Peyer's patch (tissue), 4 donors: ENCODE results near the gene COL6A3. TPM values are rescaled to one million over a fixed set of nuclear protein-coding genes. Genes with fewer than 3 reads are reported as not detected.

Experiments
- DNase-seq, 3 donors: peaks; one replicate each; pipeline ENCODE4 v3.0.0-alpha.2; 2017 to 2019
- H3K27ac ChIP-seq, 4 donors: fragments of 200-600 bp; sonication (generic); one replicate each; pipeline ENCODE4 v1.5.1; 2016 to 2019
- H3K27me3 ChIP-seq, 2 donors: fragments of 200-600 bp; sonication (generic); one replicate each; pipeline ENCODE4 v1.5.1; 2019
- H3K36me3 ChIP-seq, 3 donors: fragments of 200-600 bp; sonication (generic); one replicate each; pipeline ENCODE4 v1.5.1; 2016 to 2019
- H3K4me1 ChIP-seq, 4 donors: fragments of 200-600 bp; sonication (generic); one replicate each; pipeline ENCODE4 v1.5.1; 2016 to 2019
- H3K4me3 ChIP-seq, 4 donors: fragments of 200-600 bp; sonication (generic); 1 replicate in 3 of 4; 2 replicates in 1 of 4; pipeline ENCODE4 v1.5.1; 2016 to 2019; ENCODE audit warnings: mild to moderate bottlenecking in 1 of 4
- H3K9me3 ChIP-seq, 4 donors: fragments of 200-600 bp; sonication (generic); one replicate each; pipeline ENCODE4 v1.5.1; 2016 to 2019; ENCODE audit warnings: mild to moderate bottlenecking in 1 of 4
- POLR2A ChIP-seq, 2 donors: fragments of 450-650 bp; IDR thresholded peaks; one replicate each; pipeline ENCODE4 v1.5.1; 2017; ENCODE audit warnings: antibody characterized with exemption in 2 of 2, mild to moderate bottlenecking in 2 of 2, moderate library complexity in 2 of 2
- total RNA-seq, 4 donors: library from RNA; depleted of rRNA; stranded (reverse); fragments of >200 nt; gene quantifications; one replicate each; pipeline ENCODE4 v1.1.0, GENCODE V29; 2016
- TF ChIP-seq, protein P1 (sequence below), 6 experiments: fragments of 450-650 bp in 4 of 6; fragments of 200-600 bp in 2 of 6; sonication (generic) in 1 of 6; IDR thresholded peaks; one replicate each; pipeline ENCODE4 v1.5.1; 2017 to 2019; ENCODE audit warnings: antibody characterized with exemption in 6 of 6, mild to moderate bottlenecking in 3 of 6, moderate library complexity in 1 of 6

The COL6A3 gene
- total RNA-seq, 4 donors from 2014 or later: 51.7 to 172 (median 71.0) TPM

DNA sequence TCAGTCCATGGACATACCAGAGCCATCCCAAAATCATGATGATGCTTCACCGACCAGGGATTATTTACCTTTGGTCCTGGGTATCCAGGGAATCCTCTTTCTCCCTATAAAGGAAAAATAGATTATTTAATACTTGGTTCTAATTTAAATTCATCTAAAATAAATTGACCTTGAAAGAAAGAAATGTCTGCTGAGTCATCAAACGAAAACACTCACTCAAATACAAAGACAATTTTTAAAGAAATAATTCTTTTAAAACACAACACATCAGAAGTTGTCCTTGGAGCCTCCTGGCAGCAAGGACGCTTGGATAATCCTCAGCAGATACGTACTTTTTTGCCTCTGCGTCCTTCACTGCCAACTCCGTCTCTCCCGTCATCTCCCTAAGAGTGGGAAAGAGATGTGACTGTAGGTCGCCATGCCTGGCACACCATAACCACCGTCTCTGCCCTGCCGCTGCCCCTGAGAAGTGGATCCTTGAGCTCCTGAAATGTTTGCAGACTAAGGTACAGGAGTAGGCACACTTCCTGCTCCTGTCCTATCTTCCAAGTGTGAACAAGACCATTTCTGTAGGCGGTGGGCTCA, 65.6 kb downstream of the COL6A3 start:
- H3K36me3 ChIP-seq: peaks cover 0 to 19% (median 0%) of the 10 kb centered on the region in 3 donors
- no peaks in the 10 kb centered on the region for H3K27me3 ChIP-seq
- no peaks in the 10 kb centered on the region for H3K4me1 ChIP-seq
- H3K4me3 ChIP-seq: no peak overlapping the region
- TF ChIP-seq, protein P1, sequence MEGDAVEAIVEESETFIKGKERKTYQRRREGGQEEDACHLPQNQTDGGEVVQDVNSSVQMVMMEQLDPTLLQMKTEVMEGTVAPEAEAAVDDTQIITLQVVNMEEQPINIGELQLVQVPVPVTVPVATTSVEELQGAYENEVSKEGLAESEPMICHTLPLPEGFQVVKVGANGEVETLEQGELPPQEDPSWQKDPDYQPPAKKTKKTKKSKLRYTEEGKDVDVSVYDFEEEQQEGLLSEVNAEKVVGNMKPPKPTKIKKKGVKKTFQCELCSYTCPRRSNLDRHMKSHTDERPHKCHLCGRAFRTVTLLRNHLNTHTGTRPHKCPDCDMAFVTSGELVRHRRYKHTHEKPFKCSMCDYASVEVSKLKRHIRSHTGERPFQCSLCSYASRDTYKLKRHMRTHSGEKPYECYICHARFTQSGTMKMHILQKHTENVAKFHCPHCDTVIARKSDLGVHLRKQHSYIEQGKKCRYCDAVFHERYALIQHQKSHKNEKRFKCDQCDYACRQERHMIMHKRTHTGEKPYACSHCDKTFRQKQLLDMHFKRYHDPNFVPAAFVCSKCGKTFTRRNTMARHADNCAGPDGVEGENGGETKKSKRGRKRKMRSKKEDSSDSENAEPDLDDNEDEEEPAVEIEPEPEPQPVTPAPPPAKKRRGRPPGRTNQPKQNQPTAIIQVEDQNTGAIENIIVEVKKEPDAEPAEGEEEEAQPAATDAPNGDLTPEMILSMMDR (IDR thresholded peaks at IDR 0.05): no peak
- no peak for TF ChIP-seq POLR2A (IDR thresholded peaks at IDR 0.05)
- H3K27ac ChIP-seq: no peak overlapping the region
- no peaks in the 10 kb centered on the region for H3K9me3 ChIP-seq
- no peak for DNase-seq

DNA sequence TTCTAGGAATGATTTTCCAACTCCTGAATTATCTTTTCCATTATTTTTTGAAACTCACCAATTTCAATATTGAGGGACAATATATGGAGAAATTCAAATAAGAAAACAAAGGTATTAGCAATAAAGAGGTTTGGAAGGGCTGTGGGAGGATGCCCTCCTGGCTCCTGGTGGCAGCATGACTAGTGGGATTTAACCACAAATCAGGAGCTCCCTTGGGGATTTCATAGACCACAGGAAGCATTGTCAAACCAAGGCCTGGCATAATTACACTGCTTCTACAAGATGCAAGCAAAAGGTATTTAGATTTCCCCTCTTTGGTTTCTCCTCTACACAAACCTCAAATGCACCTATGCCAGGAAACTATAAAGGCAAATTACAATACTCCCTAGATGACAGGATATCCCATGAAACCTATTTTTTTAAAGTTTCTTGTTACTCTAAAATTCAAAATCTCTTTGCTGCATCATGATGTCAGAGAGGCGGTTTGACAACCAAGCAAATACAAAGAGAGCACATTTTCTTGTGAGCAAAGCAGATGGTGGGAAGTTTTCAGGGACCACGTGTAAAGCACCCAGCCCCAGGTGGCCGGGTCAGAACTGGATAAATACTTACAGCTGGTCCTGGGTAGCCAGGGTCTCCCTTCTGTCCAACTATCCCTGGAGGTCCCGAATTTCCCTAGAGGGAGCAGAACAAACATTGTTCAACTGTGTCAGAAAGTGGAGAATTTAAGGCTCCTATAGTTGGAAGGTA, 67.9 kb downstream of the COL6A3 start:
- Histone ChIP-seq H3K36me3 (peaks cover 0 to 19% (median 0%) of the 10 kb centered on the region in 3 donors), H3K4me3 (no peak overlapping the region), H3K27me3 (no peaks in the 10 kb centered on the region), H3K27ac (no peak overlapping the region), H3K9me3 (no peaks in the 10 kb centered on the region), H3K4me1 (no peaks in the 10 kb centered on the region)
- DNase-seq: no peak
- no peak for TF ChIP-seq POLR2A (IDR thresholded peaks at IDR 0.05)
- TF ChIP-seq, protein P1 (IDR thresholded peaks at IDR 0.05): no peak

DNA sequence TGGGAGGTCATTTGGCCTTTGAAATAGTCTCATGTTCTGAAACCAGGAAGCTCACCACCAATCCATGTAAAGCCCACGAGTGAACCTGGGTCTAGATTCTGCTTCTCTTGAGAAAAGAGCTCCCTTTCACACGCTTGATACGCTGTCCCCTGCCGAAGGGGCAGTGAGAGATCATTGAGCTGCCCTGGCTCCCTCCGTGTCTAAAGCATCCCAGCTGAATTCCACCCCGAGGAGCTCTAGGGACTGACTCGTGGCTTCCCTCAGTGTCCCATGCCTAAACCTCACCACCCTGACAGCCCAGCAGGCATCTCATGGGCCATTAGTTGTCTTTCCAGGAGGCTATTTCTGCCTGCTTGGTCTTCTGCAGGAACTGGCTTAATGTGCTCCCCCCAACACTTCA, 68.6 kb downstream of the COL6A3 start:
- Histone ChIP-seq H3K4me3 (no peak overlapping the region), H3K9me3 (no peaks in the 10 kb centered on the region), H3K27me3 (no peaks in the 10 kb centered on the region), H3K4me1 (no peaks in the 10 kb centered on the region), H3K27ac (no peak overlapping the region), H3K36me3 (peaks cover 0 to 21% (median 0%) of the 10 kb centered on the region in 3 donors)
- DNase-seq: no peak
- TF ChIP-seq, protein P1 (IDR thresholded peaks at IDR 0.05): no peak
- TF ChIP-seq POLR2A (IDR thresholded peaks at IDR 0.05): no peak

DNA sequence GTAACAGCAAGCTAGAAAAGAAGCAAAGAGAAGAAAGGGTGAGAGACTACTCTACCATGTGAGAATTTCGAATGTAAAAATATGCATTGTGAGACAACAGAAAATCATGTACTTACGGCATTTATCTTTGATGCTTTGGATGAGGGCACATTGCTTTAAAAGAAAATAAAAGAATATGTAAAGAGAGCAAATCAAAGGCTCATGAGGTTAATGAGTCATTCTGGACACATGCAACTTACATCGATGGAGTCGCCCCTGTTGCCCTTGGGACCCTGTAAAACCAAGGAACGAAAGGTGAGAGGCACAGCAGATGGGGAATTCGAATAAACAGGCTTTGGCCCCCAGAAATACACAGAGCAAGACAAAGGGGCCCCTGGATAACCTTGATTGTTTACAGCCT, 69.0 kb downstream of the COL6A3 start:
- H3K9me3 ChIP-seq: no peaks in the 10 kb centered on the region
- no peak for DNase-seq
- TF ChIP-seq POLR2A (IDR thresholded peaks at IDR 0.05): no peak
- TF ChIP-seq, protein P1 (IDR thresholded peaks at IDR 0.05): no peak
- no peaks in the 10 kb centered on the region for H3K4me1 ChIP-seq
- no peaks in the 10 kb centered on the region for H3K27me3 ChIP-seq
- H3K4me3 ChIP-seq: no peak overlapping the region
- H3K36me3 ChIP-seq: peaks cover 0 to 26% (median 0%) of the 10 kb centered on the region in 3 donors
- no peak overlapping the region for H3K27ac ChIP-seq

DNA sequence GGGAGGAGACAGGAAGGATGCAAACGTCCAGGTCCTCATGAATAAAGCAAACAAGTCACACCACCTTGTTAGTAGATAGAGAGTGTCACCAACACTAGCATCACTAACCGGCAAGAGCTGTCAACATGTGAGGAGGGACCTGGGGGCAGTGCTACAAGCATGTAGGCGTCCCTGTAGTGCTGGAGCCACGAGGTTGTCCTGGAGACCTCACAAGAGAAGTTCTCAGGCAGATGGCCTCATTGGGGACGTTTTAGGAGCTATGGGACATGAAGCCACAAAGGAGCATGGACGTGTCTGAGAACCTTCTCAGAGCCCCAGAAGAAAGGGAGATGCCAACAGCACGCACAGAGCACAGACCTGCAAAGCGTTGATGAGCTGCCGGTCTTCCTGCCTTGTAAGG, 70.0 kb downstream of the COL6A3 start:
- DNase-seq: no peak
- Histone ChIP-seq H3K27me3 (no peaks in the 10 kb centered on the region), H3K4me3 (no peak overlapping the region), H3K27ac (no peak overlapping the region), H3K9me3 (no peaks in the 10 kb centered on the region), H3K4me1 (no peaks in the 10 kb centered on the region), H3K36me3 (peaks cover 0 to 28% (median 0%) of the 10 kb centered on the region in 3 donors)
- TF ChIP-seq, protein P1 (IDR thresholded peaks at IDR 0.05): no peak
- TF ChIP-seq POLR2A (IDR thresholded peaks at IDR 0.05): no peak
